Colonic mucosa (tissue), 4 donors: ENCODE data around the gene MAN1A1. TPM values are rescaled to one million over a fixed set of nuclear protein-coding genes. Genes with fewer than 3 reads are reported as not detected.

Source experiments
- DNase-seq: peaks from one replicate; pipeline ENCODE4 v3.0.0-alpha.2; 2020
- H3K27ac ChIP-seq: fragments of 200-600 bp; one replicate; pipeline ENCODE4 v1.8.0; 2021
- H3K27me3 ChIP-seq: fragments of 200-600 bp; one replicate; pipeline ENCODE4 v1.8.0; 2021
- H3K36me3 ChIP-seq: fragments of 200-600 bp; one replicate; pipeline ENCODE4 v1.8.0; 2021
- H3K4me1 ChIP-seq: fragments of 200-600 bp; one replicate; pipeline ENCODE4 v1.8.0; 2021; ENCODE audit warnings: mild to moderate bottlenecking
- H3K4me3 ChIP-seq: fragments of 200-600 bp; one replicate; pipeline ENCODE4 v1.8.0; 2021
- H3K9ac ChIP-seq, 2 donors: one replicate each; pipeline ENCODE4 v1.7.0; 2013; ENCODE audit warnings: control low read depth in 2 of 2, low read depth in 2 of 2, low read length in 2 of 2
- H3K9me3 ChIP-seq: fragments of 200-600 bp; one replicate; pipeline ENCODE4 v1.8.0; 2021
- CTCF ChIP-seq: fragments of 200-600 bp; IDR thresholded peaks from one replicate; pipeline ENCODE4 v1.8.0; 2022; ENCODE audit warnings: antibody characterized with exemption, mild to moderate bottlenecking
- intact Hi-C: fragments of 100-400 bp; cut with DNase I; formaldehyde crosslinking; loops from one replicate; pipeline ENCODE4 v1.14.1; 2022
- total RNA-seq, 2 donors: library from RNA; stranded (reverse); fragmentation: NEBNext Ultra II Directional in 1 of 2; extraction: Animal tissue kit (Norgen Biotek cat#: 25700) in 1 of 2; gene quantifications; one replicate each; pipeline ENCODE4 v1.2.1, GENCODE V29; 2021
- donor health status: healthy.
- donor health status: DM: no; HTN: no; CAD: no.
- donor health status: DM: no; HTN: no; CAD: no.

MAN1A1 gene
- total RNA-seq, 2 donors from 2014 or later, result 43.5 to 77.1 TPM

DNA sequence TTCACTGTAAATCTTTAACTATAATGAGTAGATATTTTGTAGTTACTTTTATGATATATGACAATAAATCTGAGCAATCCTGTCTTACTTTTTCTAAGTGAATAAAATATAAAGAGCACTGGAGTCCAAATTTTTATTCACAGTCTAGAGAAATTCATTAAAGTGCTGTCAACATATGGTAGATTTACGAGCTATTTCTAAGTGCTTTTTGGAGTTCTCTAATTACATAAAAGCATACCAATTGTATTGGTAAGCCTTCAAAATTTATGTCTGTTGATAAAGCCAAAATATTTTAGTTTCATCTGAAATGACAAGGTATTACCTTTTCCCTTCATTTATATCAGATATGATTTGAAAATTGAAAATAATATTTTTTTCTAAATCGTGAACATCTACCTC lies 75.4 kb downstream of the MAN1A1 start:
- no peak overlapping the region for H3K9ac ChIP-seq
- H3K4me1 ChIP-seq, result no peaks in the 10 kb centered on the region
- intact Hi-C loops, result no loop called here
- H3K27ac ChIP-seq, result no peak overlapping the region
- H3K36me3 ChIP-seq, result no peaks in the 10 kb centered on the region
- no peak for TF ChIP-seq CTCF
- H3K9me3 ChIP-seq, result no peaks in the 10 kb centered on the region
- DNase-seq, result no peak
- H3K4me3 ChIP-seq, result no peak overlapping the region
- H3K27me3 ChIP-seq, result no peaks in the 10 kb centered on the region

GRCh38 chr6:119273272-119274196 lies 76.0 kb downstream of the MAN1A1 start:
- no peak overlapping the region for H3K27ac ChIP-seq
- no peak for DNase-seq
- no peak for TF ChIP-seq CTCF

GRCh38 chr6:119270545-119270944 lies 79.0 kb downstream of the MAN1A1 start:
- H3K4me3 ChIP-seq, result no peak overlapping the region
- H3K27me3 ChIP-seq, result no peaks in the 10 kb centered on the region
- no peaks in the 10 kb centered on the region for H3K4me1 ChIP-seq
- no peak overlapping the region for H3K27ac ChIP-seq
- no peak for TF ChIP-seq CTCF
- no peak for DNase-seq
- intact Hi-C loops, result no loop called here
- H3K9ac ChIP-seq, result no peak overlapping the region
- no peaks in the 10 kb centered on the region for H3K36me3 ChIP-seq
- H3K9me3 ChIP-seq, result no peaks in the 10 kb centered on the region

More at GRCh38 chr6:119273272-119274196, 76.0 kb downstream of the MAN1A1 start:
- intact Hi-C loops, result no loop called here
- no peaks in the 10 kb centered on the region for H3K27me3 ChIP-seq
- no peak overlapping the region for H3K9ac ChIP-seq
- no peaks in the 10 kb centered on the region for H3K9me3 ChIP-seq
- no peak overlapping the region for H3K4me3 ChIP-seq
- no peaks in the 10 kb centered on the region for H3K36me3 ChIP-seq
- H3K4me1 ChIP-seq, result no peaks in the 10 kb centered on the region

GRCh38 chr6:119269266-119270103 lies 80.1 kb downstream of the MAN1A1 start:
- DNase-seq, result no peak
- intact Hi-C loops, result no loop called here
- Histone ChIP-seq H3K4me3 (no peak overlapping the region), H3K4me1 (no peaks in the 10 kb centered on the region), H3K27me3 (no peaks in the 10 kb centered on the region), H3K36me3 (no peaks in the 10 kb centered on the region), H3K9me3 (no peaks in the 10 kb centered on the region), H3K9ac (no peak overlapping the region), H3K27ac (no peak overlapping the region)
- TF ChIP-seq CTCF, result no peak

GRCh38 chr6:119267126-119267905 lies 82.2 kb downstream of the MAN1A1 start:
- Histone ChIP-seq H3K9ac (no peak overlapping the region), H3K36me3 (no peaks in the 10 kb centered on the region), H3K4me1 (no peaks in the 10 kb centered on the region), H3K27me3 (no peaks in the 10 kb centered on the region), H3K27ac (no peak overlapping the region), H3K4me3 (no peak overlapping the region), H3K9me3 (no peaks in the 10 kb centered on the region)
- DNase-seq, result no peak
- no peak for TF ChIP-seq CTCF
- intact Hi-C loops, result no loop called here
